ENCODE data around the gene OGDH. TPM values are rescaled to one million over a fixed set of nuclear protein-coding genes. Genes with fewer than 3 reads are reported as not detected.

OGDH gene
- total and polyA plus RNA-seq, 2 experiments from 2014 or later = 13.5 to 76.9 TPM

DNA sequence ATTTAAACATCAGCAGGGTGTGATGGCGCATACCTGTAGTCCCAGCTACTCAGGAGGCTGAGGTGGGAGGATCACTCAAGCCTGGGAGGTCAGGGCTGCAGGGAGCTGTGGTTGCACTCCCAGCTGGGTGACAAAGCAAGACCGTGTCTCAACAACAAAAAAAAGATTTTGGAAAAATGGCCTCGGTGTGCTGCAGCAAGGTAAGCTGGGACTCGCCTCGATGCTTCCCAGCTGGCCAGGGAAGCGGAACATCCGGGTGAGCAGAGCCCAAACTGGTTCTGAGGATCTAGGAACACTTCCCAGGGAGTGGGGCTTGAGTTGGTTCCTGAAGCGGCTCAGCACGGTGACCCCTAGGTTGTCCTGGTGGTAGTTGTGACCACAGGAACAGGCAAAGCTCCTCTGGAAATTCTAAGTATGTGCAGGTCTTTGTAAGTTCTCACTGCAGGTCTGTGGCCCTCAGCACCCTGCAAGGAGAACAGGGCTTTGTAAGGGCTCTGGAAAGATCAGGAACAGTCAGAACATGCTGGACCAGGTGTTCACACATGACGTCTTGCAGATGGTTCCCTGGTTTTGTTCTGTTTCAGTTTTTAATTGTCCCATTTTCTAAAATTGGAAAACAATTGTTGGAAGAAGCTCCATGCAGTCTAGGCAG lies 103.6 kb downstream of the OGDH start:
- ATAC-seq = no peak
- Mint-ChIP-seq H3K27me3 (ENCODE audit: insufficient read depth, low read depth, poor library complexity) (peaks cover 17% of the 10 kb centered on the region), H3K27ac (peak overlapping the region; percentile 46; the same call in 1 of the 2 replicates), H3K4me1 (peaks cover 3% of the 10 kb centered on the region; the same call in 2 of the 3 replicates), H3K9me3 (no peaks in the 10 kb centered on the region; the same call in 2 of the 3 replicates), H3K4me3 (no peak overlapping the region), H3K36me3 (ENCODE audit: low read depth) (peaks cover 14% of the 10 kb centered on the region)
- H3K79me2 ChIP-seq (replicated peaks; ENCODE audit: insufficient read depth) = no peaks in the 10 kb centered on the region
- no peaks in the 10 kb centered on the region for H3K4me1 ChIP-seq (ENCODE audit: insufficient read depth)
- DNase-seq (ENCODE audit: low spot score) = no peak
- TF ChIP-seq, protein P1, sequence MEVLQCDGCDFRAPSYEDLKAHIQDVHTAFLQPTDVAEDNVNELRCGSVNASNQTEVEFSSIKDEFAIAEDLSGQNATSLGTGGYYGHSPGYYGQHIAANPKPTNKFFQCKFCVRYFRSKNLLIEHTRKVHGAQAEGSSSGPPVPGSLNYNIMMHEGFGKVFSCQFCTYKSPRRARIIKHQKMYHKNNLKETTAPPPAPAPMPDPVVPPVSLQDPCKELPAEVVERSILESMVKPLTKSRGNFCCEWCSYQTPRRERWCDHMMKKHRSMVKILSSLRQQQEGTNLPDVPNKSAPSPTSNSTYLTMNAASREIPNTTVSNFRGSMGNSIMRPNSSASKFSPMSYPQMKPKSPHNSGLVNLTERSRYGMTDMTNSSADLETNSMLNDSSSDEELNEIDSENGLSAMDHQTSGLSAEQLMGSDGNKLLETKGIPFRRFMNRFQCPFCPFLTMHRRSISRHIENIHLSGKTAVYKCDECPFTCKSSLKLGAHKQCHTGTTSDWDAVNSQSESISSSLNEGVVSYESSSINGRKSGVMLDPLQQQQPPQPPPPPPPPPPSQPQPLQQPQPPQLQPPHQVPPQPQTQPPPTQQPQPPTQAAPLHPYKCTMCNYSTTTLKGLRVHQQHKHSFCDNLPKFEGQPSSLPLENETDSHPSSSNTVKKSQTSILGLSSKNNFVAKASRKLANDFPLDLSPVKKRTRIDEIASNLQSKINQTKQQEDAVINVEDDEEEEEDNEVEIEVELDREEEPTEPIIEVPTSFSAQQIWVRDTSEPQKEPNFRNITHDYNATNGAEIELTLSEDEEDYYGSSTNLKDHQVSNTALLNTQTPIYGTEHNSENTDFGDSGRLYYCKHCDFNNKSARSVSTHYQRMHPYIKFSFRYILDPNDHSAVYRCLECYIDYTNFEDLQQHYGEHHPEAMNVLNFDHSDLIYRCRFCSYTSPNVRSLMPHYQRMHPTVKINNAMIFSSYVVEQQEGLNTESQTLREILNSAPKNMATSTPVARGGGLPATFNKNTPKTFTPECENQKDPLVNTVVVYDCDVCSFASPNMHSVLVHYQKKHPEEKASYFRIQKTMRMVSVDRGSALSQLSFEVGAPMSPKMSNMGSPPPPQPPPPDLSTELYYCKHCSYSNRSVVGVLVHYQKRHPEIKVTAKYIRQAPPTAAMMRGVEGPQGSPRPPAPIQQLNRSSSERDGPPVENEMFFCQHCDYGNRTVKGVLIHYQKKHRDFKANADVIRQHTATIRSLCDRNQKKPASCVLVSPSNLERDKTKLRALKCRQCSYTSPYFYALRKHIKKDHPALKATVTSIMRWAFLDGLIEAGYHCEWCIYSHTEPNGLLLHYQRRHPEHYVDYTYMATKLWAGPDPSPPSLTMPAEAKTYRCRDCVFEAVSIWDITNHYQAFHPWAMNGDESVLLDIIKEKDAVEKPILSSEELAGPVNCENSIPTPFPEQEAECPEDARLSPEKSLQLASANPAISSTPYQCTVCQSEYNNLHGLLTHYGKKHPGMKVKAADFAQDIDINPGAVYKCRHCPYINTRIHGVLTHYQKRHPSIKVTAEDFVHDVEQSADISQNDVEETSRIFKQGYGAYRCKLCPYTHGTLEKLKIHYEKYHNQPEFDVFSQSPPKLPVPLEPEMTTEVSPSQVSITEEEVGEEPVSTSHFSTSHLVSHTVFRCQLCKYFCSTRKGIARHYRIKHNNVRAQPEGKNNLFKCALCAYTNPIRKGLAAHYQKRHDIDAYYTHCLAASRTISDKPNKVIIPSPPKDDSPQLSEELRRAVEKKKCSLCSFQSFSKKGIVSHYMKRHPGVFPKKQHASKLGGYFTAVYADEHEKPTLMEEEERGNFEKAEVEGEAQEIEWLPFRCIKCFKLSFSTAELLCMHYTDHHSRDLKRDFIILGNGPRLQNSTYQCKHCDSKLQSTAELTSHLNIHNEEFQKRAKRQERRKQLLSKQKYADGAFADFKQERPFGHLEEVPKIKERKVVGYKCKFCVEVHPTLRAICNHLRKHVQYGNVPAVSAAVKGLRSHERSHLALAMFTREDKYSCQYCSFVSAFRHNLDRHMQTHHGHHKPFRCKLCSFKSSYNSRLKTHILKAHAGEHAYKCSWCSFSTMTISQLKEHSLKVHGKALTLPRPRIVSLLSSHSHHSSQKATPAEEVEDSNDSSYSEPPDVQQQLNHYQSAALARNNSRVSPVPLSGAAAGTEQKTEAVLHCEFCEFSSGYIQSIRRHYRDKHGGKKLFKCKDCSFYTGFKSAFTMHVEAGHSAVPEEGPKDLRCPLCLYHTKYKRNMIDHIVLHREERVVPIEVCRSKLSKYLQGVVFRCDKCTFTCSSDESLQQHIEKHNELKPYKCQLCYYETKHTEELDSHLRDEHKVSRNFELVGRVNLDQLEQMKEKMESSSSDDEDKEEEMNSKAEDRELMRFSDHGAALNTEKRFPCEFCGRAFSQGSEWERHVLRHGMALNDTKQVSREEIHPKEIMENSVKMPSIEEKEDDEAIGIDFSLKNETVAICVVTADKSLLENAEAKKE (CRISPR knock-in tag; IDR thresholded peaks at IDR 0.05) = no peak
- TF ChIP-seq, protein P2, sequence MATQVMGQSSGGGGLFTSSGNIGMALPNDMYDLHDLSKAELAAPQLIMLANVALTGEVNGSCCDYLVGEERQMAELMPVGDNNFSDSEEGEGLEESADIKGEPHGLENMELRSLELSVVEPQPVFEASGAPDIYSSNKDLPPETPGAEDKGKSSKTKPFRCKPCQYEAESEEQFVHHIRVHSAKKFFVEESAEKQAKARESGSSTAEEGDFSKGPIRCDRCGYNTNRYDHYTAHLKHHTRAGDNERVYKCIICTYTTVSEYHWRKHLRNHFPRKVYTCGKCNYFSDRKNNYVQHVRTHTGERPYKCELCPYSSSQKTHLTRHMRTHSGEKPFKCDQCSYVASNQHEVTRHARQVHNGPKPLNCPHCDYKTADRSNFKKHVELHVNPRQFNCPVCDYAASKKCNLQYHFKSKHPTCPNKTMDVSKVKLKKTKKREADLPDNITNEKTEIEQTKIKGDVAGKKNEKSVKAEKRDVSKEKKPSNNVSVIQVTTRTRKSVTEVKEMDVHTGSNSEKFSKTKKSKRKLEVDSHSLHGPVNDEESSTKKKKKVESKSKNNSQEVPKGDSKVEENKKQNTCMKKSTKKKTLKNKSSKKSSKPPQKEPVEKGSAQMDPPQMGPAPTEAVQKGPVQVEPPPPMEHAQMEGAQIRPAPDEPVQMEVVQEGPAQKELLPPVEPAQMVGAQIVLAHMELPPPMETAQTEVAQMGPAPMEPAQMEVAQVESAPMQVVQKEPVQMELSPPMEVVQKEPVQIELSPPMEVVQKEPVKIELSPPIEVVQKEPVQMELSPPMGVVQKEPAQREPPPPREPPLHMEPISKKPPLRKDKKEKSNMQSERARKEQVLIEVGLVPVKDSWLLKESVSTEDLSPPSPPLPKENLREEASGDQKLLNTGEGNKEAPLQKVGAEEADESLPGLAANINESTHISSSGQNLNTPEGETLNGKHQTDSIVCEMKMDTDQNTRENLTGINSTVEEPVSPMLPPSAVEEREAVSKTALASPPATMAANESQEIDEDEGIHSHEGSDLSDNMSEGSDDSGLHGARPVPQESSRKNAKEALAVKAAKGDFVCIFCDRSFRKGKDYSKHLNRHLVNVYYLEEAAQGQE (IDR thresholded peaks at IDR 0.05; ENCODE audit: unreplicated experiment) = no peak
- TF ChIP-seq CTCF (conservative IDR thresholded peaks at IDR 0.05; ENCODE audit: low read depth in 2 of 2) = no peak
- no peak for TF ChIP-seq EZH2 (IDR thresholded peaks at IDR 0.05; ENCODE audit: low read depth, unreplicated experiment)
- TF ChIP-seq ETS1 (IDR thresholded peaks at IDR 0.05) = no peak
- no peak for TF ChIP-seq JUNB (IDR thresholded peaks at IDR 0.05; ENCODE audit: unreplicated experiment)
- no peak for TF ChIP-seq CREB1 (CRISPR knock-in tag; IDR thresholded peaks at IDR 0.05; ENCODE audit: low read depth)
- no peak for TF ChIP-seq NANOG (IDR thresholded peaks at IDR 0.05; ENCODE audit: borderline replicate concordance)
- no peak for TF ChIP-seq POLR2AphosphoS5 (IDR thresholded peaks at IDR 0.05; ENCODE audit: low read depth)
- TF ChIP-seq EZH2phosphoT487 (IDR thresholded peaks at IDR 0.05; ENCODE audit: unreplicated experiment) = no peak
- no peak for TF ChIP-seq ZNF331 (CRISPR knock-in tag; IDR thresholded peaks at IDR 0.05; ENCODE audit: low read depth)
- no peak for TF ChIP-seq ZNF114 (CRISPR knock-in tag; IDR thresholded peaks at IDR 0.05)
- no peak for TF ChIP-seq STAT1 (IDR thresholded peaks at IDR 0.05; ENCODE audit: unreplicated experiment)
- no peak overlapping the region for H3K4me3 ChIP-seq
- no peak overlapping the region for H3K4me2 ChIP-seq
- no peak overlapping the region for H3K27ac ChIP-seq (ENCODE audit: low read depth)
- H4K20me1 ChIP-seq (replicated peaks; ENCODE audit: insufficient read depth) = no peaks in the 10 kb centered on the region; the same call in 1 of the 2 replicates
- H2AFZ ChIP-seq = no peak overlapping the region
- H3F3A ChIP-seq (replicated peaks; ENCODE audit: low read depth) = no peaks in the 10 kb centered on the region
- no peaks in the 10 kb centered on the region for H3K36me3 ChIP-seq (ENCODE audit: insufficient read depth)
- no peaks in the 10 kb centered on the region for H3K9me2 ChIP-seq (ENCODE audit: insufficient read depth)
- H3K27me3 ChIP-seq (ENCODE audit: insufficient read depth) = no peaks in the 10 kb centered on the region

Measured in GM23338 (cell line).